NCI-H2107 (cell line): Measurements from ENCODE around the gene COBL.

Experiments
- DNase-seq: peaks from one replicate; lab custom pipeline; 2025; lab: John Stamatoyannopoulos, UW

The COBL gene

GRCh38 chr7:51327287-51327717 is 10.7 kb upstream of the COBL start:
- no peak for DNase-seq

GRCh38 chr7:51326656-51327286 is 10.2 kb upstream of the COBL start:
- DNase-seq: no peak

- DNase-seq: no peak
These were observed 9.3 kb upstream of the COBL start for GRCh38 chr7:51325908-51326307.

DNA sequence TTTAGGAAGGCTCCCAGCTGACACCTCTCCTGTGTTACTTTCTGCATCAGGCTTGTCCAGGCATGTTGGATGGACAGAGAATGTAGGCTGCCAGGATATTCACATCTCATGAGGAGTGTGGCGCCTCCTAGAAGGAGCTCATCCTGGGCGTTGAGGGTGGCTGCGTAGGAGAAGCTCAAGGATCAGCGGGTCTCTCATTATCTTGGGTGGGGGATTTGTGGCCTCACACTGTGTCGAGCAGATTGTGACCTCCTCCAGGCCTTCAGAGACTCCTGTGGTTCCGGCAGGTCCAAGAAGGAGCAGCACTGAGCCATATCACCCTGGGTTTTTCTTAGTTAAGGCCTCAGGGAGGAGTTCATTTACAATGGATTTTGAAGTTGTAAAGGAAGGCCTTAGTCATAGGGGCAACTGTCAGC is 8.7 kb upstream of the COBL start:
- DNase-seq: no peak

GRCh38 chr7:51324206-51324898 is 7.7 kb upstream of the COBL start:
- DNase-seq: peak; percentile 36

- DNase-seq: peak; percentile 72
These were observed 5.4 kb upstream of the COBL start for GRCh38 chr7:51321961-51322515.

DNA sequence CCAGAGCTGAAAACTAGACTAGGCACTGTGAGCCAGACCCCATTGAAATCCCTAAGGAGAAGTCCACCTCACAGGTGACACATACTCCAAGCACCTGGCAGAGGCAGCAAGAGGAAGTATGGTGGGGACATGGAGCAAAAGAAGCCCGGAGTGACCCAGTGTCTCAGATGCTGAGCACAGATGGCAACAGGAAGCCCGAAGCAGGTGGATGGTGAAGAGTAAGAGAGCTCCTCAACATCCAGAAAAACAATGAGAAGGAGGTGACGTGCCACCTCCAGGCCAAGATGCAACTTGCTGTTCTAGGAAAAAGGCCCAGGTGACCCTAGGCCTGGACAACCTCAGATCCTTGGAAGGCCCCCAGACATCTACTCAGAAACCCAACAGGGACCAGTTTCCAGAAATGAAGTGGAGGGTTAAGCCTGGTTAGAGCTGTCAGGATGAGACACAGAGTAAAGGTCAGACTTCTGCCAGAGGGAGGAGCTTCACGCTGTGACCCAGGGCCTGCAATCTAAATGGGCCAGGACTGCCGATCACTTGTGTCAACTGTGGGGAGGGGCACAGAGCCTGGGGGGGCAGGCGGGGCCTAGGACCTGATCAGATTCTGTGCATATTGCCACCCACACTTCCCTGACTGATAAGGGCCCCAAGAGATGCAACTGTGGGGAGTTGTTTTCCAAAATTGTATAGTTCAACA is 2.4 kb upstream of the COBL start:
- DNase-seq: no peak

GRCh38 chr7:51318001-51318400 is 1.4 kb upstream of the COBL start:
- no peak for DNase-seq

GRCh38 chr7:51317582-51317910 is 937 bp upstream of the COBL start:
- DNase-seq: no peak

GRCh38 chr7:51316262-51316665 is 345 bp downstream of the COBL start:
- peak; percentile 29 for DNase-seq

GRCh38 chr7:51315393-51316261 is 982 bp downstream of the COBL start:
- no peak for DNase-seq

DNA sequence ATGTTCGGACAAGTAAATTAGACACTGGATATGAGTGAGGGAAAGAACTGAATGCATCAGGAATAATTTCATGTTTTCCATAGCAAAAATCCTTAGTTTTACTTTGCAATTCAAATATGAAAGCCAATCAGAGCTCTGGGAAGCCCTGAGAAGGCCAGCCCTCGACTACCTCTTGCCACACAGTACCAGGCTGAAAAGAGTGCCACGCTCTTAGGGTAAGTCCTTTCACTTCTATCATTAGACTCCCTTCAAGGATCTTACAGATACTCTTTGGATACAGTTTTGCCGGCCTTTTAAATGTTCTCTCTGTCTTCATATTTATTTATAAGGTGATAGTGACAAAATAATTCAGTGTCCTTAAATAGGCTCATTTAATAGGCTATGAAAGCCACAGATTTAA is 1.9 kb downstream of the COBL start:
- peak; percentile 42 for DNase-seq

- no peak for DNase-seq
These were observed 2.7 kb downstream of the COBL start for GRCh38 chr7:51313738-51314425.

DNA sequence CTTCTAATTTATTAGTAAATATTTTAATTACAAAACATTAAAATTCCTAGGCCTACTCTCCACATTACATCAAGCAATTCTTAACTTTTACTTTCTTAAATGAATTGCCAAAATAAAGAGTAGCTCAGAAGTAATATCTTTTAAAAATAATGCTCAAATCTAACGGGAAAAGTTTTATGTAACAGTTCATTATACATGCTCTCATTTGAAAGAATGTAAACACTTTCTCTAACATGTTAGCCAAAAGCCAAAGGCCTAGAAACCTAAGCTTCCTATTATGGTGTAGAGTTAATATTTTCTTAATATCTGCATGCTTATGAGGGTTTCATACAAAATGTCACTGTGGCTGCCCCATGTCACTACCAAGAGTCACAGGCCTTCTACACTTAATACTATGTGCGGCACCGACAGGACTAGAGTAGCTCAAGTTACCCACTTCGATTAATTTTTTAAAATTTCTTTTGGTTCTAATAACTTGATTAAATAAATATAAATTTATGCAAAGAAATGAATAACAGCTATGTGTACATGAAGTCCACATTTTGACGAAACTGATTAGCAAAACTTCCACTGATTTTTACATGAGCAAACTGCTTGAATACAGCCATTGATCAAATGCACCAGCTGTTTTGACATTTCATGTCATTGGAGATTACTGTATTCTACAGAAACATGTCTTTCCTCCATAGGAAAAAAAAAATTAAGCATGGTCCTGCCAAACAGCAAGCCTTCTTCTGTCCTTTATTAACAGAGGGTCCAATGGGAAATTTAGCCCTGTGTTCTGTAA is 3.5 kb downstream of the COBL start:
- DNase-seq: no peak

GRCh38 chr7:51311166-51311565 is 5.4 kb downstream of the COBL start:
- no peak for DNase-seq

DNA sequence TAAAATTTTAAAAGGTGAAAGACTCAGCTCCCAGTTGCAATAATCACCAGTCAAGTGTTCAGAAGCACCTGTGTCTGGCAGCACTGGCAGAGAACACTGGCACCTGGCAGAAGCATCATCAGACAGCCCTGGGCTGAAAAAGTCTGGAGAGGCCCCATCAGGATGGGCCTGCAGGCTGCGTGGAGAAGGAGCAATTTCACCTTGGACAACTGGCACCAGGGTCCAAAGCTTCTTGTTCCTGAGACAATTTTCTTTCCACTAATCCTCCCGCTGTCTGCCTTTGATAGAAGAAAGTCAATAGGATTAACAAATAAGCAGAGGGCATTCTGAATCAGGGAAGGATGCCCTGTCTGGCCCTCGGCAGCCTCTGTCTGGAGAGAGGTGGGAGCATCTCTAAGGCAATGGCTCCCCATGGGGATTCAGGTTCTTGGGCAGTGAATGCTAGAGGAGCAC is 6.5 kb downstream of the COBL start:
- peak; percentile 48 for DNase-seq

GRCh38 chr7:51309361-51310130 is 7.1 kb downstream of the COBL start:
- no peak for DNase-seq

DNA sequence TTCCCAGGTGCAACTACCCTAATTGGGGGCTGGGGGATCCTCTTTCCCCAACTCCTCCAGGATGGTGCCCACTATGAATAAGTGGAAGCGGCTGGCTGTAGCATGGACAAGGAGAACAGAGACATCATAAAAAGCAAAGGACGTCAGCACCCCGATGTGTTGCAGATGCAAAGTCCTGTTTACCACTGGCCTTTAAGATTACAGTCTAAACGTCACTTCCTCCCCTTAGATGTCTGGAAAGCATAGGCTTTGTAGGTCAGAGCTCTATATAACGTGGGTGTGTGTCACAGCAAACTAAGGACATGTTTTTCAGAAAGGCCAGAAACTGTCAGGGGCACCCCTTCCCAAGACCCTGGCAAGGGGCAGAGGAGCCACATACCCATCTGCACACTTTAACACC is 7.9 kb downstream of the COBL start:
- DNase-seq: no peak

- DNase-seq: no peak
These were observed 8.3 kb downstream of the COBL start for GRCh38 chr7:51308265-51308664.
